Fibroblast of villous mesenchyme (primary cell): ENCODE data around the gene RBP2. TPM values are rescaled to one million over a fixed set of nuclear protein-coding genes. Genes with fewer than 3 reads are reported as not detected.

Experiments used
- DNase-seq: peaks from one replicate; pipeline ENCODE4 v3.0.0-alpha.2; 2010; ENCODE audit warnings: low read depth
- H3K4me3 ChIP-seq: 2 replicates; pipeline ENCODE4 v1.5.1; 2011; ENCODE audit warnings: low read depth, mild to moderate bottlenecking, low read length
- CTCF ChIP-seq: IDR thresholded peaks from 2 replicates; pipeline ENCODE4 v1.5.1; 2012; ENCODE audit warnings: low read depth, mild to moderate bottlenecking, low read length; ENCODE audit not compliant: insufficient read depth
- total RNA-seq: library from RNA; depleted of rRNA; stranded (reverse); fragments of >200 nt; gene quantifications from 2 replicates; pipeline ENCODE4 v1.2.3, GENCODE V29; 2012

RBP2 gene
- total RNA-seq, 1 donor, result not detected

GRCh38 chr3:139460076-139460475, 16.2 kb downstream of the RBP2 start:
- DNase-seq, result peak; percentile 3
- TF ChIP-seq CTCF, result no peak

GRCh38 chr3:139458348-139458747, 18.0 kb downstream of the RBP2 start:
- no peak for TF ChIP-seq CTCF
- DNase-seq, result no peak
- H3K4me3 ChIP-seq, result no peak overlapping the region

More at GRCh38 chr3:139460076-139460475, 16.2 kb downstream of the RBP2 start:
- H3K4me3 ChIP-seq, result no peak overlapping the region

GRCh38 chr3:139457066-139457465, 19.2 kb downstream of the RBP2 start:
- H3K4me3 ChIP-seq, result no peak overlapping the region
- TF ChIP-seq CTCF, result no peak
- no peak for DNase-seq

GRCh38 chr3:139456386-139456785, 19.9 kb downstream of the RBP2 start:
- H3K4me3 ChIP-seq, result no peak overlapping the region
- no peak for TF ChIP-seq CTCF
- DNase-seq, result no peak

GRCh38 chr3:139455855-139456254, 20.5 kb downstream of the RBP2 start:
- H3K4me3 ChIP-seq, result no peak overlapping the region
- DNase-seq, result no peak
- peak; percentile 15 for TF ChIP-seq CTCF

GRCh38 chr3:139455206-139455605, 21.1 kb downstream of the RBP2 start:
- no peak overlapping the region for H3K4me3 ChIP-seq
- DNase-seq, result no peak
- no peak for TF ChIP-seq CTCF

GRCh38 chr3:139454346-139454745, 22.0 kb downstream of the RBP2 start:
- H3K4me3 ChIP-seq, result no peak overlapping the region
- DNase-seq, result no peak
- no peak for TF ChIP-seq CTCF
